Measurements from ENCODE around the gene STEAP3.

The STEAP3 gene, protein sequence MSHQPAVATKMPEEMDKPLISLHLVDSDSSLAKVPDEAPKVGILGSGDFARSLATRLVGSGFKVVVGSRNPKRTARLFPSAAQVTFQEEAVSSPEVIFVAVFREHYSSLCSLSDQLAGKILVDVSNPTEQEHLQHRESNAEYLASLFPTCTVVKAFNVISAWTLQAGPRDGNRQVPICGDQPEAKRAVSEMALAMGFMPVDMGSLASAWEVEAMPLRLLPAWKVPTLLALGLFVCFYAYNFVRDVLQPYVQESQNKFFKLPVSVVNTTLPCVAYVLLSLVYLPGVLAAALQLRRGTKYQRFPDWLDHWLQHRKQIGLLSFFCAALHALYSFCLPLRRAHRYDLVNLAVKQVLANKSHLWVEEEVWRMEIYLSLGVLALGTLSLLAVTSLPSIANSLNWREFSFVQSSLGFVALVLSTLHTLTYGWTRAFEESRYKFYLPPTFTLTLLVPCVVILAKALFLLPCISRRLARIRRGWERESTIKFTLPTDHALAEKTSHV

DNA sequence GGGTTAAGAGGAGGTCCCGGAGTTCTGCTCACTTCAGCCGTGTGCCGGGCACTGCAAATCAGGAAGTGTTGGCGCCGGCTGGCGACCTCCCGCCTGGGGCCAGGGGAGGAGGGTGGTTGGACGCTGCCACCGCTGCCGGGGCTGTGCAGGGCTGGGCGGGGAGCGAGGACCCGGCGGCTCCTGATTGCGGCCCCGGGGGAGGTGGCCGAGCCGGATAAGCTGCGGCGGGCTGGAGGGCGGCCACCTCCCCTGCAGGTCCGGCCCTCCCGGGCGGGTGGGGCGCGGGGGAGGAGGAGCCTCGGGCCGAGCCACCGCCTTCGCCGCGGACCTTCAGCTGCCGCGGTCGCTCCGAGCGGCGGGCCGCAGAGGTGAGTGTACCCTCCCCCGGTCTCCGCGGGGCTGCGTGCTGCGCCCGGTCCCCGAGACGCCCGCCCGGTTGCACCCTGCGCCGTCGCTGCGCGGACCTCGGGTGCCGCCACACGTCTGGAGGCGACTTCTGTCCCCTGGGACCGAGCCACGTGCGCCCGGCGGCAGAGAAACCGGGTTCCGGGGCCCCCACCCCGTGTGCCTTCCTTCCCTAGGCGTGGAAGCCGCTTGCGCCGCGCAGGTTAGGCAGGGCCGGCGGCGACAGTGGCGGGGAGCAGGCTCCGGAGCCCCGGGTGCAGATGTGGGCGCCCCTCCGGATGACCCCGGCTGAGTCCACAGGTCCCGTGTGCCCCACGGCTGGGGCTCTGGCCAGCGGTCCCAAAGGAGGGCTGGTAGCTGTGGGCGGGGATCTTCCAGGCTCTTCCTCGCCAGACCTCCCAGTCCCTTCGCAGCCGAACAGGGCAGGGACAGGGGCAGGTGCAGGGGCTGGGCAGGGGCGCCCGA, at the start of gene STEAP3:
STEAP3 (plus strand) TSS at position 314 of the 870 bp plus-strand sequence. CDS start 7,179 bp downstream, outside the sequence.
- Mint-ChIP-seq H3K9me3 (no peaks in the 10 kb centered on the region), H3K27ac (no peak within 1 kb of the TSS), H3K27me3 (peaks cover 22% of the 10 kb centered on the region), H3K4me1 (no peaks in the 10 kb centered on the region), H3K4me3 (peak within 1 kb of the TSS; percentile 39), H3K36me3 (no peaks in the 10 kb centered on the region)

DNA sequence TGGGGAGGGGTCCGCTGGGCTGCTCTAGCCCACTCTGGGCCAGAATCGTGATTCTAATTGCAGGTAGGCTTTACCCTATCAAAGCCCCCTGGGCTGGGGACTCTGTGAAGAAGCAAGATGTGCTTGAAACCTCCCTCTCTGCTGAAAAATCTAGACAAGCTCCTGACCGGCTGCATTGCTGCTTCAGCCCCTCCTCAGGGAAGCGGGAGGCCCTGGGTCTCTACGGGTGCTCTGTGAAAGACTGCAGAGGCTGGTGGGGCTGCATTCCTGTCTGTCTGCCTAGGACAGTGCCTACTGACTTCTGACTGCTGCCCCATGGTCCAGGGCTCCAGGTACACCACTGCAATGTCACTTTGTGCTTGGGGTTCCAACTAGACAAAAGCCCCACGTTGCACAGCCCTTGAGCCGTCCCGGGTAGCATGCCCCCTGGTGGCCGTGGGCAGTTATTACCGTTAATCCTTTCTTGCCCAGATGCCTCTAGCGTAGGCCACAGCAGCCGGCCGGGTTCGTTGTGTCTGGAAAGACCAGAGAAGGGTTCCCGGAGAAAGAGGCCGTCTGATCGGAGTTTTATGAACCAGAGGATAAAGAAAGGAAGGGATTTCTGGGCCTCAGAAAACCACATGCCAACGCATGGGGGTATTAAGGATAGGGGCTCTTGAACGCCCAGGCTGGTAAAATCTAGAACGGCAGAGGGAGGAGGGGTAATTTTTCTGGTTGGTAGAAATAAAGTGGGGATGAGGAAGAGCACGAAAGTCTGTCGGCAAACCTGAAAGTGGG, 49.2 kb upstream of the STEAP3 start:
- H3K27ac Mint-ChIP-seq, result no peak overlapping the region

DNA sequence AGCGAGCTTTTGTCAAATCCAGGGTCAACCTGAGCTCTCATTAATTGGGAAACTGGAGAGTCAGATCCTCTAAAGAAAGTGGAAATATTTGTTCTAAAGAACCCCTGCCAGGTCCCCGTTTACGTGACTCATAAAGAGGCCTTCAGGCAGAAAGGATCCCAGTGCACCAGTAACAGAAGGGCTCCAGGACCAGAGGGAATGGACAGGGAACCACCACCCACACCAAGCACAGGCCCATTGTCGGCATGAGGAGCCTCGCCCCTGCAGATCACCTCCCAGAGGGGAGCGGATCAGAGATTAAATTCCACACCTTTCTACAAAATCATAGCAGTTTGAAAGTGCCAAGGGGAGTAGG, 48.7 kb upstream of the STEAP3 start:
- Mint-ChIP-seq H3K4me1 (no peaks in the 10 kb centered on the region), H3K9me3 (no peaks in the 10 kb centered on the region), H3K27me3 (peaks cover 1% of the 10 kb centered on the region)

More for the DNA sequence above, 49.2 kb upstream of the STEAP3 start:
- H3K27me3 Mint-ChIP-seq, result peaks cover 1% of the 10 kb centered on the region
- no peaks in the 10 kb centered on the region for H3K4me1 Mint-ChIP-seq
- no peak overlapping the region for H3K4me3 Mint-ChIP-seq
- H3K9me3 Mint-ChIP-seq, result no peaks in the 10 kb centered on the region
- no peaks in the 10 kb centered on the region for H3K36me3 Mint-ChIP-seq

DNA sequence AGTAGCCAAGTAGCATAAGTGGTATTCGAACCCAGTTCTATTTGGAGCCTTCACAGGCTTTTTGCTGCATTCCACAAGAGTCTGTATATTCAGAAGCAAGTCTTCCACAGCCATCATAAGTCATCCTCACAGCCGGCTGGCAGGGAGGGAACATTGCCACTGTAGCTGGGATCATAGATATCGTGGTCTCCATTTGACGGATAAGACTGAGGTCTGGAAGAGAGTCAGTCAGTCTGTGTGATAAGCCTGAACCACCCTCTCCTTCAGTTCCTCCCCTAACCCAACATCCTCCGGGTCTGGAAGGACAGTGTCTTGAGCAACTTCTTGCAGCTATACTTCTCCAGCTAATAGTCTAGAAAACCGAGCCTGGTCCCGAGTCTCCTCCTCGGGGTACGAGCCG, 48.1 kb upstream of the STEAP3 start:
- Mint-ChIP-seq H3K4me1 (no peaks in the 10 kb centered on the region), H3K36me3 (no peaks in the 10 kb centered on the region), H3K27me3 (peaks cover 1% of the 10 kb centered on the region), H3K27ac (no peak overlapping the region), H3K9me3 (no peaks in the 10 kb centered on the region), H3K4me3 (no peak overlapping the region)

More for the DNA sequence above, 48.7 kb upstream of the STEAP3 start:
- Mint-ChIP-seq H3K4me3 (no peak overlapping the region), H3K27ac (no peak overlapping the region), H3K36me3 (no peaks in the 10 kb centered on the region)

DNA sequence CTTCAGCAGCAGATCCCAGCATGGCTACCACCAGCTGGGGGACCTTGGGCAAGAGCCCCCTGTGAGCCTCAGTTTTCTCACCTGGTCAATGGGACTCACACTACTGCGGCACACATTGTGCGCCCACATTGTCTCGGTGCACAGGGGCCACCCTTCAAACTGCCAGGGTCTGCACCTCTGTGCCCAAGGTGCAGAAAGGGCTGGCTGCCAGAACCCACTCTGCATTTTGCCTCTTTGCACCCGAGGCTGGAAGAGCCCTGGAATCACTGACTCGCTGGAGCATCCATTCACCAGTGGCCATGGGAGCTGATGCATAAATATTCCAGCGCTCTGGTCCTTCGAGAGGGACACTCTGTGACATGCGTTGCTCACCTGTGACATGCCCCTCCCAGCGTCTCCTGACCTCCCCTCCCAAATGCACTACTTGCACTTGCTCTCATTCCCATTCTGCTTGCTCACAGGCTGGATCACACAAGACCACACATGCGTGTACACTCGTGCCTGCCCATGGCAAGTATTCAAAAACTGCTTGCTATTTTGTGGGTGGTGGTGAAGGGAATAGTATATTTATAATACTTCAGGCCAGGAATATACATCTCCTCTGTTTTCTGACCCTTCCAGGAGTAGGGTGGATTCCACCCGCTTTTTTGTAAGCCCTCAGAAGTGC, 46.3 kb upstream of the STEAP3 start:
- H3K36me3 Mint-ChIP-seq, result no peaks in the 10 kb centered on the region
- H3K4me1 Mint-ChIP-seq, result no peaks in the 10 kb centered on the region
- no peak overlapping the region for H3K27ac Mint-ChIP-seq
- H3K27me3 Mint-ChIP-seq, result peaks cover 1% of the 10 kb centered on the region
- no peak overlapping the region for H3K4me3 Mint-ChIP-seq
- no peaks in the 10 kb centered on the region for H3K9me3 Mint-ChIP-seq

DNA sequence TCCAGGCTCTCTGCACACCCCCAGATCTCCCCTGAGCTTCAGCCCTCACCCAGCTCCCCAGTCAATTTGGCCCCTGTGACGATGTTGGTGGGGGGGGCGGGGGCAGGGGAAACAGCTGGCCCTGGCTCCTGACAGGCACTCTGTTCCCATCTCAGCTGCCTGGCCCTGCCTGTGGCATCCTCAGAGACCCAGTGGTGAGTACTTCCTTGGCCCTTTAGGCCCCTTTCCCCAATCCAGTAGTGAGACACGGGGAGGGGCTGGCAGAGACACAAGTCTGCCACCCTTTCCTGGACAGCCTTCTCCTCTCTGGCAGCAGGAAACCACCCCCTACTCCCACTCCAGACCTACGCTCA, 45.8 kb upstream of the STEAP3 start:
- Mint-ChIP-seq H3K27ac (no peak overlapping the region), H3K4me3 (no peak overlapping the region), H3K36me3 (no peaks in the 10 kb centered on the region), H3K9me3 (no peaks in the 10 kb centered on the region), H3K4me1 (no peaks in the 10 kb centered on the region), H3K27me3 (peaks cover 1% of the 10 kb centered on the region)

DNA sequence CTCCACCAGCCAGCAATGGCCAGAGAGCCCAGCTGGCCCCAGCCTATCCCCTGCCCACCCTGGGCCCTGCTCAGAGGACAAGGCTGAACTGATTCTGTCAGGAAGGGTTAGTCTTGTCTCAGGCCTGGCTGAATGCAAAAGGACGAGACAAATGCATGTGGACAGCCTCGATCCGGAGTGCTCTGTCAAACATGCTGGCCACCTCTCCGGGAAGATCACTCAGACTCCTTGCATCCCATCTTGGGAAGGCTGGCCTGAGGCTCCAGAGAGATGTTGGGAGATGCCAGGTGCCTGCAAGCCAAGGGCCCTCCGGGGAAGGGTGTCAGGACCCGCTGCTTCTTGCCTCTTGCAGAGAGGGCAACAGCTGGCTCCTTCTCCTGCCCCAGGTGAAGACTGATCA, 44.9 kb upstream of the STEAP3 start:
- no peaks in the 10 kb centered on the region for H3K36me3 Mint-ChIP-seq
- H3K4me1 Mint-ChIP-seq, result no peaks in the 10 kb centered on the region
- no peak overlapping the region for H3K27ac Mint-ChIP-seq
- no peak overlapping the region for H3K4me3 Mint-ChIP-seq
- no peaks in the 10 kb centered on the region for H3K9me3 Mint-ChIP-seq
- peaks cover 1% of the 10 kb centered on the region for H3K27me3 Mint-ChIP-seq

DNA sequence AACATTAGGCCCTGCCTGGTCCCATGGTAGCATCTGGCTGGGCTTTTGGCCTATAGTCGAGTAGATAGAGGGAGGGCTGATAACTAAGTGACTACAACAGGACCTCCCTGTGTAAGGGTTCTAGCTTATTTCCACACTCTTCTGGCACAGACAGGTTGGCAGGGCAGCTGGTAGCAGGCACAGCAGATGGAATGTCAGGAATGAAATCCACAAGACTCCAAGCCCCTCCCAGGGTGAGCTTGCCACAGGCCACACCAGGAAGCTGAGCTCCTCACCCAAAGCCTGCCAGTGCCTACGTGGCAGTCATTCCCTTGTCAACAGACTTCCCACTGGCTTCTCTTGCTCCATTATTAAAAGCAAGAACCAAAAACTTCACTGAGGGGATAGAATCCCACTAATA, 44.4 kb upstream of the STEAP3 start:
- H3K4me3 Mint-ChIP-seq, result no peak overlapping the region
- no peaks in the 10 kb centered on the region for H3K9me3 Mint-ChIP-seq
- no peaks in the 10 kb centered on the region for H3K4me1 Mint-ChIP-seq
- H3K27ac Mint-ChIP-seq, result no peak overlapping the region
- no peaks in the 10 kb centered on the region for H3K36me3 Mint-ChIP-seq
- peaks cover 1% of the 10 kb centered on the region for H3K27me3 Mint-ChIP-seq

DNA sequence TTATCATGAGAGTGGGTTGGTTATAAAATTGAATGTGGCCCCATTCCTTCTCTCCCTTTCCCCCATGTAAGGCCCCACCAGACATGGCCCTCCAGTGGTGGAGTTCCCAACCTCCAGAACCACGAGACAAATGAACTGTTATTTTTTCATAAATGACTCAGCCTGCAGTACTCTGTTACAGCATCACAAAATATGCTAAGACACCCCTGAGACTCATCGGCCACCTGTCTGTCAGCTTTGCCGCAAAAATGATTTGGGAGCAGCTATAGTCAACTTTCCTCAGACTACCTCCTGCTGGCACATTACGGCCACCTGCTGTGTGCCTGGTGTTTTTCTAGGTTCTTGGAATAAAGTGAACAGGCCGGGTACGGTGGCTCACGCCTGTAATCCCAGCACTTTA, 43.6 kb upstream of the STEAP3 start:
- H3K4me1 Mint-ChIP-seq, result no peaks in the 10 kb centered on the region
- no peak overlapping the region for H3K27ac Mint-ChIP-seq
- no peak overlapping the region for H3K4me3 Mint-ChIP-seq
- H3K9me3 Mint-ChIP-seq, result no peaks in the 10 kb centered on the region
- H3K27me3 Mint-ChIP-seq, result no peaks in the 10 kb centered on the region
- H3K36me3 Mint-ChIP-seq, result no peaks in the 10 kb centered on the region

DNA sequence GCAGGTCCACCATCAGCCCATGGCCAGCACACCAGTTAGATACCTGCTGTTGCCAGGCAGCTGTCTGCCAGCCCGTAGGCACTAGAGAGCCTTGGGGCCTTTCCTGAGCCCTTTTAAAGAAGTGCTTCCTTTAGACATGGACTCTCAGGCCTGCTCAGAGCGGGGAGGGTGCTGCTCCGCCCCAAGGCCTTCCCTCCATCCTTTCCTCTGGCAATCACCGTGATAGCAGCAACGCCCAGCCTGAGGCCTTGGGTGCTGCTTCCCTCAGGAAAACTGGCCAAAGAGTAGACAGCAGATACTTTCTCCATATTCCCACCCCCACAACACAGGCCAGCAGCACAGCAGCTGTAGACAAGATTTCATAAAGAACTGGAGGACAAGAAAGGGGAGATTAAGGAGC, 42.7 kb upstream of the STEAP3 start:
- Mint-ChIP-seq H3K27ac (no peak overlapping the region), H3K4me1 (no peaks in the 10 kb centered on the region), H3K36me3 (no peaks in the 10 kb centered on the region), H3K4me3 (no peak overlapping the region), H3K27me3 (no peaks in the 10 kb centered on the region), H3K9me3 (no peaks in the 10 kb centered on the region)

DNA sequence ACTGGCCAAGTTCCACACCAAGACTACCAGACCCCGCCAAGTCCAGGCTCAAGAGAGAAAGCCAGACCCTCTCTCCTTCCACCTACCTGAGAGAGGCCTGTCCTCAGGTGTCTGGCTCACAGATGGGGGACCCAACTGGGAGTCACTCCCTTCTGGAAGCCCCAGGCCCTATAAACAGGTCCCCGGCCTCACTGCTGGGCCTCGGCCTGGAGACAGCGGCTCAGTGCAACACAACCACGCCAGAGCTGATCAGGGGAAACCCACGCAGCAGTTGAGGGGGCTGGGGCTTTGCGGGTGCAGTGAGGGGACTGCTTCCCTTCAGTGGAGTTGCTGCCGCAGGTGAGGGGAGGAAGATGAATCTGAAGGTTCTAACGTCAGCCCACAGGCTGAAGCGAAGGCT, 42.2 kb upstream of the STEAP3 start:
- Mint-ChIP-seq H3K4me3 (no peak overlapping the region), H3K27ac (no peak overlapping the region), H3K36me3 (no peaks in the 10 kb centered on the region), H3K4me1 (no peaks in the 10 kb centered on the region), H3K9me3 (no peaks in the 10 kb centered on the region), H3K27me3 (peaks cover under 1% of the 10 kb centered on the region)

DNA sequence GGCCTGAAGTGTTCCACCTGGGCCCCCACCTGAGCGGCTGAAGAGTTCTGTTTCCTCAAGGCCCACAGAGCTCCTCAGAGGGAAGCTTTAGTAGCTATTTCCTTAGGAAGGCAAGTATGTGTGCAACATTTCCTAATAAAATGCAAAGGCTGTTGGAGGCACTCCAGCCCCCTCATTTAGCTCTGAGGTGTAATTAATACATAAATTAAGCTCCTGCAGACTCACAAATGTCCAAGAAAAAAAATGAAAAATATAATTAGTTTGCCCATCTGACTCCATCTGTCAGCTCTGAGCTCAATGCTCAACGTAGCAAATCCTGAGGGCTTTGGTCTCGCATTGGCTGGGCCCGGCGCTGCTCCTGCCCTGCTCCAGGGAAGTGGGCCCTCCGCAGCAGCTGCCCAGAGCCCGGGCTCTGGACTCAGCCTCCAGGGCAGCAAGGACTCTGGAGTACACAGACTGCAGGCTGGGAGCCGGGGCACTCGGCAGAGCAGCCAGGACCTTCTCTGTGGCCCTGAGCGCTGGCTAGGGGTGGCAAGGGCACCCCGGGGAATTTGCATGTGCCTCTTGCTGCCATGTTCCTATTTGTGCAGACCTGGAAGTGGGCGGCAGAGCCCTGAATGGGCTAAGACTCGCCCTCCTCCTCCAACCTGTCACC, 41.7 kb upstream of the STEAP3 start:
- no peak overlapping the region for H3K4me3 Mint-ChIP-seq
- no peaks in the 10 kb centered on the region for H3K9me3 Mint-ChIP-seq
- no peaks in the 10 kb centered on the region for H3K4me1 Mint-ChIP-seq
- H3K36me3 Mint-ChIP-seq, result no peaks in the 10 kb centered on the region
- H3K27ac Mint-ChIP-seq, result no peak overlapping the region
- H3K27me3 Mint-ChIP-seq, result peaks cover 2% of the 10 kb centered on the region

DNA sequence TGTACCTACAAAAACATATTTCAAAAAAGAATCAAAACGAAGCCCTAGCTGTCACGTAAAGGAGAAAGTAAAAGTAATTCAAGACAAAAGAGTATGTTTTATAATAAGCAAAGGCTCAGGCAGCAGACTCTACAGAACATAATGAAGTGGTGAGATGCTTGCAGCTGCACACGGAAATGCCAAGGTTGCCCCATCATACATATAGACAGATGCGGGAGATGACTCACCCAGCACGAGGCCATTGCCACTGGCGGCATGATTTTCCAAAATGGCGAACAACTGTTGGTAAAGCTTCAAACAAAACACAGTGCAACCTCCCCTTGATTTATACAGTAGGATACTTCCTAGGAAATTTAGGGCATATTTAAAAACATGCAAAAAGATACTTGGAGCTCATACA, 39.1 kb upstream of the STEAP3 start:
- Mint-ChIP-seq H3K9me3 (no peaks in the 10 kb centered on the region), H3K4me3 (no peak overlapping the region), H3K27ac (no peak overlapping the region), H3K27me3 (peaks cover 2% of the 10 kb centered on the region), H3K36me3 (no peaks in the 10 kb centered on the region), H3K4me1 (no peaks in the 10 kb centered on the region)

DNA sequence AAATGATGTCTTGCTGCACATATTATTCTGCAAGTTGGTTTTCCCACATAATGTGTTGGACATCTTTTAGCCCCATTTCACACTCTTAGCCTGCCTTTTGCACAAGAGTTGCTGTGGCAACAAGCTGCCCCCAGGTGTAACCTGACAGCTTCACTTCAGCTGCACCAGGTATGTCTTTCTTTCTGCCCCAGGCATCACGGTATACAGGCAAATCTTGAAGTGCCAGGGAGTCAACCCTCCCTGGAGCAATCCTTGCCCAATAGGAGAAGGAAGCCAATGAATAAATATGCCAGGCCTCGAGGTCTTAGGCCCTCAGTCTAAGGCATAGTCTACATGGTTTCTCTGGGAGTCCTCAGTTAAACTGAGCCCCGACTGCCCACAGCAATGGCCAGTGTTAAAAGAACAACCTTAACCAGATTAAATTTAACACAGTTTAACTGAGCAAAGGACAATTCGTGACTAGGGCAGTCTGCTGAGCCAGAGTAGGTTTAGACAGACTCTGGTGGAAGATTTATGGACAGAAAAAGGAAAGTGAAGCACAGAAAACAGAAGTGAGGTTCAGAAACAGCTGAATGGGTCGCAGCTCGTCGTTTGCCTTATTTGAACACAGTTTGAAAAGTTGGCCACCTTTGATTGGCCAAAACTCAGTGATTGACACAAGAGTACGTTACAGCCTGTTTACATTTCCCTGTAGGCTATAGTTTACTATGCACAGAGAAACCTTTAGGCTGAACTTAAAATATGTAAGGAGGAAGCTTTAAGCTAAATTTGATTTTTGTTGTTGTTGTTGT, 33.1 kb upstream of the STEAP3 start:
- Mint-ChIP-seq H3K27me3 (peaks cover 6% of the 10 kb centered on the region), H3K4me1 (no peaks in the 10 kb centered on the region)

More for the DNA sequence above, 33.1 kb upstream of the STEAP3 start:
- Mint-ChIP-seq H3K9me3 (no peaks in the 10 kb centered on the region), H3K4me3 (no peak overlapping the region), H3K36me3 (no peaks in the 10 kb centered on the region), H3K27ac (no peak overlapping the region)
